ENCODE data around the gene PCNT. TPM values are rescaled to one million over a fixed set of nuclear protein-coding genes. Genes with fewer than 3 reads are reported as not detected.
"Not testable (repeated sequence)": the region's sequence is repeated elsewhere in the genome, so short reads cannot be mapped to it uniquely, and the experiment has no call there.

Gene PCNT
- total RNA-seq, 1 donor: 19.2 TPM

DNA sequence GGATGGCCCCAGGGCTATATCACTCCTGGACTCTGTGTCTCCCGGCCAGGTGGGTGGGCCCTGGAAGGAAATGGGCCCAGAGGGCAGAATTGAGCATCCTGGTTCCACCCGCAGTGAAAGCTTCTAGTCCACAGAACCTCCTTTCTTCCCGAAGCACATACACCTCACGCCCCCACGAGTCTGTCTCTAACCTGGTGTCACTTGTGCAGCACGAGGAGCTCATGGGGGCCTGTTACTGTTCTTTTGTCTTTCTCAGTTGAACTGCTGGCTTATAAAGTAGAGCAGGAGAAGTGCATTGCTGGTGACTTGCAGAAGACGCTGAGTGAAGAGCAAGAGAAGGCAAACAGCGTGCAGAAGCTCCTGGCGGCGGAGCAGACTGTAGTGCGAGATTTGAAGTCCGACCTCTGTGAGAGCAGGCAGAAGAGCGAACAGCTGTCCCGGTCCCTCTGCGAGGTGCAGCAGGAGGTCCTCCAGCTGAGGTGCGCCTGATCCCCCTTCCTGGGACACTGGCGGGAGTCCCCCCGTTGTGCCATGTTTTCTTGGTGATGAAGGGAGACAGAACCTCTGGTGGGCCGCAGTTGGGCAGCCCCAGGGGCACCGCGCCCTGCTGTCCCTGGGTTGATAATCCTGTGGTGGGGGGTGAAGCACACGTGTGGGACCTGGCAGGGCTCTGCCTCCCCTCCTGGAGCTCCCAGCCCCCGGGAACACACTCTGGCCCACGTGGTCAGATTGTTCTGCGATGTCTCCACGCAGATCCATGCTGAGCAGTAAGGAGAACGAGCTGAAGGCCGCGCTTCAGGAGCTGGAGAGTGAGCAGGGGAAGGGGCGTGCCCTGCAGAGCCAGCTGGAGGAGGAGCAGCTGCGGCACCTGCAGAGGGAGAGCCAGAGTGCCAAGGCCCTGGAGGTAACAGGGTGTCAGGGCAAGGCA, 106.1 kb downstream of the PCNT start:
- no peak overlapping the region for H2AFZ ChIP-seq (ENCODE audit: low read length)
- no peak overlapping the region for H3K27ac ChIP-seq (ENCODE audit: low read depth, low read length)
- no peak overlapping the region for H3K4me3 ChIP-seq (ENCODE audit: insufficient read depth, low read length)
- DNase-seq (ENCODE audit: insufficient read length, low spot score, missing footprints): peak; percentile 79
- no peak overlapping the region for H3K4me2 ChIP-seq (ENCODE audit: insufficient read depth, low read length)
- no peaks in the 10 kb centered on the region for H4K20me1 ChIP-seq (ENCODE audit: insufficient read depth, low read length)
- H3K4me1 ChIP-seq (ENCODE audit: insufficient read depth, low read length): no peaks in the 10 kb centered on the region
- H3K9me3 ChIP-seq (ENCODE audit: low read depth, low read length): no peaks in the 10 kb centered on the region
- peaks cover 29% of the 10 kb centered on the region for H3K36me3 ChIP-seq (ENCODE audit: insufficient read depth, low read length)
- no peak for TF ChIP-seq CTCF (IDR thresholded peaks at IDR 0.05; ENCODE audit: extremely low read depth, low read depth, low read length)
- H3K79me2 ChIP-seq (ENCODE audit: insufficient read depth, low read length): no peaks in the 10 kb centered on the region
- no peaks in the 10 kb centered on the region for H3K27me3 ChIP-seq (ENCODE audit: insufficient read depth, low read length)

DNA sequence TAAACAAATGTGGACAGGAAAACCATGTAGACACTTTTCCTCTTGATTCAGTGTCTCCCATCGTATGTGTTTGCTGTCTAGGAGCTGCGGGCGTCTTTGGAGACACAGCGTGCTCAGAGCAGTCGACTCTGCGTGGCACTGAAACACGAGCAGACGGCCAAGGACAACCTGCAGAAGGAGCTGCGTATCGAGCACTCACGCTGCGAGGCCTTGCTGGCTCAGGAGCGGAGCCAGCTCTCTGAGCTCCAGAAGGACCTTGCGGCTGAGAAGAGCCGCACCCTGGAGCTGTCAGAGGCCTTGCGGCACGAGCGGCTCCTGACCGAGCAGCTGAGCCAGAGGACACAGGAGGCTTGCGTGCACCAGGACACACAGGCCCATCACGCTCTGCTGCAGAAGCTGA, 107.5 kb downstream of the PCNT start:
- Histone ChIP-seq H3K79me2 (ENCODE audit: insufficient read depth, low read length) (no peaks in the 10 kb centered on the region), H3K36me3 (ENCODE audit: insufficient read depth, low read length) (peaks cover 25% of the 10 kb centered on the region), H3K27ac (ENCODE audit: low read depth, low read length) (no peak overlapping the region), H3K4me1 (ENCODE audit: insufficient read depth, low read length) (no peaks in the 10 kb centered on the region), H3K4me3 (ENCODE audit: insufficient read depth, low read length) (no peak overlapping the region), H3K27me3 (ENCODE audit: insufficient read depth, low read length) (no peaks in the 10 kb centered on the region), H3K9me3 (ENCODE audit: low read depth, low read length) (no peaks in the 10 kb centered on the region), H2AFZ (ENCODE audit: low read length) (no peak overlapping the region), H3K4me2 (ENCODE audit: insufficient read depth, low read length) (no peak overlapping the region), H4K20me1 (ENCODE audit: insufficient read depth, low read length) (no peaks in the 10 kb centered on the region)
- DNase-seq (ENCODE audit: insufficient read length, low spot score, missing footprints): peak; percentile 35
- TF ChIP-seq CTCF (IDR thresholded peaks at IDR 0.05; ENCODE audit: extremely low read depth, low read depth, low read length): no peak

- no peaks in the 10 kb centered on the region for H3K4me1 ChIP-seq (ENCODE audit: insufficient read depth, low read length)
- H4K20me1 ChIP-seq (ENCODE audit: insufficient read depth, low read length): no peaks in the 10 kb centered on the region
- no peak overlapping the region for H2AFZ ChIP-seq (ENCODE audit: low read length)
- no peak overlapping the region for H3K4me3 ChIP-seq (ENCODE audit: insufficient read depth, low read length)
- no peak overlapping the region for H3K27ac ChIP-seq (ENCODE audit: low read depth, low read length)
- H3K36me3 ChIP-seq (ENCODE audit: insufficient read depth, low read length): peaks cover 26% of the 10 kb centered on the region
- no peaks in the 10 kb centered on the region for H3K27me3 ChIP-seq (ENCODE audit: insufficient read depth, low read length)
- no peaks in the 10 kb centered on the region for H3K9me3 ChIP-seq (ENCODE audit: low read depth, low read length)
- H3K4me2 ChIP-seq (ENCODE audit: insufficient read depth, low read length): no peak overlapping the region
- H3K79me2 ChIP-seq (ENCODE audit: insufficient read depth, low read length): no peaks in the 10 kb centered on the region
- no peak for TF ChIP-seq CTCF (IDR thresholded peaks at IDR 0.05; ENCODE audit: extremely low read depth, low read depth, low read length)
- peak; percentile 70 for DNase-seq (ENCODE audit: insufficient read length, low spot score, missing footprints)
Measured at GRCh38 chr21:46431884-46432488, 108.0 kb downstream of the PCNT start.

GRCh38 chr21:46433116-46433515, 109.2 kb downstream of the PCNT start:
- peaks cover 31% of the 10 kb centered on the region for H3K36me3 ChIP-seq (ENCODE audit: insufficient read depth, low read length)
- H3K4me2 ChIP-seq (ENCODE audit: insufficient read depth, low read length); H3K9me3 ChIP-seq (ENCODE audit: low read depth, low read length); H4K20me1 ChIP-seq (ENCODE audit: insufficient read depth, low read length); H3K27me3 ChIP-seq (ENCODE audit: insufficient read depth, low read length); H3K79me2 ChIP-seq (ENCODE audit: insufficient read depth, low read length); H3K4me3 ChIP-seq (ENCODE audit: insufficient read depth, low read length); H2AFZ ChIP-seq (ENCODE audit: low read length); H3K27ac ChIP-seq (ENCODE audit: low read depth, low read length); H3K4me1 ChIP-seq (ENCODE audit: insufficient read depth, low read length): not testable (repeated sequence)
- peak; percentile 44 for DNase-seq (ENCODE audit: insufficient read length, low spot score, missing footprints)
